GM18909 (cell line): ENCODE data around the gene KIF21B.
A peak's percentile ranks its signal among the peaks of the same experiment; 100 is the strongest.

Experiments
- ATAC-seq: cut with Tn5 transposase; IDR thresholded peaks from one replicate; pipeline ENCODE4 v1.9.1; 2021; ENCODE audit warnings: mild to moderate bottlenecking; ENCODE audit not compliant: unreplicated experiment, poor library complexity

Gene KIF21B

GRCh38 chr1:201048521-201048920 lies 25.0 kb upstream of the KIF21B start:
- no peak for ATAC-seq

GRCh38 chr1:201044119-201044518 lies 20.6 kb upstream of the KIF21B start:
- ATAC-seq, result no peak

GRCh38 chr1:201042779-201043461 lies 19.4 kb upstream of the KIF21B start:
- peak; percentile 62 for ATAC-seq

GRCh38 chr1:201041011-201041410 lies 17.5 kb upstream of the KIF21B start:
- no peak for ATAC-seq

GRCh38 chr1:201039876-201040275 lies 16.4 kb upstream of the KIF21B start:
- ATAC-seq, result no peak

GRCh38 chr1:201039418-201039817 lies 15.9 kb upstream of the KIF21B start:
- no peak for ATAC-seq

- no peak for ATAC-seq
These were observed 14.8 kb upstream of the KIF21B start for GRCh38 chr1:201038186-201038876.

GRCh38 chr1:201036188-201036842 lies 12.8 kb upstream of the KIF21B start:
- no peak for ATAC-seq

- ATAC-seq, result no peak
These were observed 11.2 kb upstream of the KIF21B start for GRCh38 chr1:201034671-201035070.

- ATAC-seq, result no peak
These were observed 8.9 kb upstream of the KIF21B start for GRCh38 chr1:201032408-201032807.

GRCh38 chr1:201028461-201028889 lies 5.0 kb upstream of the KIF21B start:
- ATAC-seq, result no peak

GRCh38 chr1:201026836-201027235 lies 3.3 kb upstream of the KIF21B start:
- ATAC-seq, result no peak

GRCh38 chr1:201026234-201026633 lies 2.7 kb upstream of the KIF21B start:
- no peak for ATAC-seq

GRCh38 chr1:201025571-201026002 lies 2.1 kb upstream of the KIF21B start:
- ATAC-seq, result no peak

- no peak for ATAC-seq
These were observed 1.1 kb upstream of the KIF21B start for GRCh38 chr1:201024625-201024998.

- ATAC-seq, result no peak
These were observed 558 bp upstream of the KIF21B start for GRCh38 chr1:201023920-201024624.

- ATAC-seq, result no peak
These were observed 546 bp downstream of the KIF21B start for GRCh38 chr1:201022820-201023516.

- ATAC-seq, result no peak
These were observed 1.1 kb downstream of the KIF21B start for GRCh38 chr1:201022493-201022819.

GRCh38 chr1:201021630-201022492 lies 1.7 kb downstream of the KIF21B start:
- ATAC-seq, result no peak
